Fibroblast of mammary gland (primary cell): ENCODE measurements around the gene ZCWPW1.
"Not testable (repeated sequence)": the region's sequence is repeated elsewhere in the genome, so short reads cannot be mapped to it uniquely, and the experiment has no call there.

Experiments used
- DNase-seq: peaks from one replicate; pipeline ENCODE4 v3.0.0-alpha.2; 2010; ENCODE audit warnings: low read depth
- H3K4me3 ChIP-seq: 2 replicates; pipeline ENCODE4 v1.5.1; 2011; ENCODE audit warnings: low read depth, mild to moderate bottlenecking, low read length, moderate library complexity; ENCODE audit not compliant: control insufficient read depth
- CTCF ChIP-seq: conservative IDR thresholded peaks from 2 replicates; pipeline ENCODE4 v1.5.1; 2011; ENCODE audit warnings: low read depth, low read length, inconsistent platforms; ENCODE audit not compliant: control insufficient read depth, insufficient read depth

The ZCWPW1 gene

GRCh38 chr7:100358857-100359212, 69.7 kb downstream of the ZCWPW1 start:
- H3K4me3 ChIP-seq = no peak overlapping the region
- no peak for DNase-seq
- TF ChIP-seq CTCF = no peak

- no peak within 1 kb of the TSS for H3K4me3 ChIP-seq
- no peak for DNase-seq
- TF ChIP-seq CTCF = no peak
These were observed 70.3 kb downstream of the ZCWPW1 start, which contains the start of gene PILRB for GRCh38 chr7:100358027-100358856. PILRB (plus strand) TSS chr7:100358117; CDS start chr7:100358303, 186 bp downstream.

GRCh38 chr7:100357131-100357561, 71.4 kb downstream of the ZCWPW1 start:
- no peak for TF ChIP-seq CTCF
- H3K4me3 ChIP-seq = no peak overlapping the region
- no peak for DNase-seq

- no peak for DNase-seq
- TF ChIP-seq CTCF = no peak
These were observed 72.0 kb downstream of the ZCWPW1 start for GRCh38 chr7:100356416-100357068.

GRCh38 chr7:100353685-100354330, 74.7 kb downstream of the ZCWPW1 start:
- no peak for DNase-seq
- H3K4me3 ChIP-seq = no peak overlapping the region
- no peak for TF ChIP-seq CTCF

More at GRCh38 chr7:100356416-100357068, 72.0 kb downstream of the ZCWPW1 start:
- no peak overlapping the region for H3K4me3 ChIP-seq

GRCh38 chr7:100352984-100353684, 75.4 kb downstream of the ZCWPW1 start:
- no peak for TF ChIP-seq CTCF
- DNase-seq = no peak
- no peak overlapping the region for H3K4me3 ChIP-seq

GRCh38 chr7:100352230-100352781, 76.2 kb downstream of the ZCWPW1 start:
- H3K4me3 ChIP-seq, DNase-seq: not testable (repeated sequence)
